ENCODE data around the gene VDR.

DNA sequence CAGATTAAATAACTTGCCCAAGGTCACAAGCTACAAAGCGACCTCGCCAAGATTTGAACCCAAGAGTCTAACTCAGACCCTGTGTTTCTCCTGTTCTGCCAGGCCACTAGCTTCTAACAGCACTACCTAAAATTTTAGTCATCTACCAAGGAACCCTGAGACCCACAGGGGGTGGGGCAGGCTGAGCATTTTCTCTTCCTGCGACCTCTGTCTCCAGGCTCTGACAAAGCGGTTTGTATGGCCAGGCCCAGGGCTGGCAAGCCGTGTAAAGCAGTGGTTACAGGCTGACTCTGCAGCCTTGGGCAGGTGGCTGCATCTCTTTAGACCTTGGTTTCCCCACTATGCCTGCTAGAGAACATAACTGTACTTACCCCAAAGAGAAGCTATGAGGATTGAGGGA is 5.3 kb downstream of the VDR start:
- TF ChIP-seq, protein P1, sequence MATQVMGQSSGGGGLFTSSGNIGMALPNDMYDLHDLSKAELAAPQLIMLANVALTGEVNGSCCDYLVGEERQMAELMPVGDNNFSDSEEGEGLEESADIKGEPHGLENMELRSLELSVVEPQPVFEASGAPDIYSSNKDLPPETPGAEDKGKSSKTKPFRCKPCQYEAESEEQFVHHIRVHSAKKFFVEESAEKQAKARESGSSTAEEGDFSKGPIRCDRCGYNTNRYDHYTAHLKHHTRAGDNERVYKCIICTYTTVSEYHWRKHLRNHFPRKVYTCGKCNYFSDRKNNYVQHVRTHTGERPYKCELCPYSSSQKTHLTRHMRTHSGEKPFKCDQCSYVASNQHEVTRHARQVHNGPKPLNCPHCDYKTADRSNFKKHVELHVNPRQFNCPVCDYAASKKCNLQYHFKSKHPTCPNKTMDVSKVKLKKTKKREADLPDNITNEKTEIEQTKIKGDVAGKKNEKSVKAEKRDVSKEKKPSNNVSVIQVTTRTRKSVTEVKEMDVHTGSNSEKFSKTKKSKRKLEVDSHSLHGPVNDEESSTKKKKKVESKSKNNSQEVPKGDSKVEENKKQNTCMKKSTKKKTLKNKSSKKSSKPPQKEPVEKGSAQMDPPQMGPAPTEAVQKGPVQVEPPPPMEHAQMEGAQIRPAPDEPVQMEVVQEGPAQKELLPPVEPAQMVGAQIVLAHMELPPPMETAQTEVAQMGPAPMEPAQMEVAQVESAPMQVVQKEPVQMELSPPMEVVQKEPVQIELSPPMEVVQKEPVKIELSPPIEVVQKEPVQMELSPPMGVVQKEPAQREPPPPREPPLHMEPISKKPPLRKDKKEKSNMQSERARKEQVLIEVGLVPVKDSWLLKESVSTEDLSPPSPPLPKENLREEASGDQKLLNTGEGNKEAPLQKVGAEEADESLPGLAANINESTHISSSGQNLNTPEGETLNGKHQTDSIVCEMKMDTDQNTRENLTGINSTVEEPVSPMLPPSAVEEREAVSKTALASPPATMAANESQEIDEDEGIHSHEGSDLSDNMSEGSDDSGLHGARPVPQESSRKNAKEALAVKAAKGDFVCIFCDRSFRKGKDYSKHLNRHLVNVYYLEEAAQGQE (IDR thresholded peaks at IDR 0.05; ENCODE audit: insufficient read depth in 1 of 2, low read depth in 2 of 2, low read length in 2 of 2) = no peak
- no peak for TF ChIP-seq POLR2AphosphoS5 (IDR thresholded peaks at IDR 0.05; ENCODE audit: low read depth, low read length)
- no peak for TF ChIP-seq TAF1 (IDR thresholded peaks at IDR 0.05; ENCODE audit: borderline replicate concordance, insufficient read depth, low read length)
